Neural progenitor cell (in vitro differentiated cells): ENCODE data around the gene METRN. TPM values are rescaled to one million over a fixed set of nuclear protein-coding genes. Genes with fewer than 3 reads are reported as not detected.

ENCODE experiments used
- DNase-seq: peaks from one replicate; pipeline ENCODE4 v3.0.0-alpha.2; 2016; ENCODE audit warnings: low spot score
- H2AFZ ChIP-seq: fragments of 200-600 bp; sonication (generic); replicated peaks from 2 replicates; pipeline ENCODE4 v1.6.1; 2016; ENCODE audit warnings: antibody characterized with exemption
- H3F3A ChIP-seq: fragments of 200-600 bp; sonication (generic); 2 replicates; pipeline ENCODE4 v1.6.1; 2016; ENCODE audit warnings: antibody characterized with exemption, low read depth
- H3K27ac ChIP-seq: fragments of 200-600 bp; sonication (generic); 2 replicates; pipeline ENCODE4 v1.5.1; 2016; ENCODE audit warnings: mild to moderate bottlenecking
- H3K27me3 ChIP-seq: fragments of 200-600 bp; sonication (generic); 2 replicates; pipeline ENCODE4 v1.6.1; 2016; ENCODE audit warnings: mild to moderate bottlenecking, moderate library complexity
- H3K36me3 ChIP-seq: fragments of 200-600 bp; sonication (generic); 2 replicates; pipeline ENCODE4 v1.5.1; 2016
- H3K4me1 ChIP-seq: fragments of 200-600 bp; sonication (generic); 2 replicates; pipeline ENCODE4 v1.6.1; 2016; ENCODE audit warnings: mixed run types
- H3K4me2 ChIP-seq: fragments of 200-600 bp; sonication (generic); 2 replicates; pipeline ENCODE4 v1.6.1; 2016
- H3K4me3 ChIP-seq: fragments of 200-600 bp; sonication (generic); 2 replicates; pipeline ENCODE4 v1.5.1; 2016
- H3K79me2 ChIP-seq: fragments of 200-600 bp; sonication (generic); 2 replicates; pipeline ENCODE4 v1.6.1; 2016; ENCODE audit warnings: low read depth
- H3K9ac ChIP-seq: fragments of 200-600 bp; sonication (generic); 2 replicates; pipeline ENCODE4 v1.6.1; 2016
- H3K9me3 ChIP-seq: fragments of 200-600 bp; sonication (generic); 2 replicates; pipeline ENCODE4 v1.5.1; 2016; ENCODE audit warnings: low read depth
- H4K20me1 ChIP-seq: fragments of 200-600 bp; sonication (generic); 2 replicates; pipeline ENCODE4 v1.6.1; 2016; ENCODE audit warnings: low read depth
- H3K27ac Mint-ChIP-seq: 3 replicates; pipeline ENCODE4 v1.8.0; 2021; ENCODE audit warnings: mixed read lengths
- H3K27me3 Mint-ChIP-seq: 2 replicates; pipeline ENCODE4 v1.8.0; 2022; ENCODE audit warnings: low read depth, mild to moderate bottlenecking, inconsistent platforms, moderate library complexity, mixed read lengths; ENCODE audit not compliant: insufficient read depth
- H3K36me3 Mint-ChIP-seq: 3 replicates; pipeline ENCODE4 v1.8.0; 2021; ENCODE audit warnings: mixed read lengths
- H3K4me1 Mint-ChIP-seq: 3 replicates; pipeline ENCODE4 v1.8.0; 2021; ENCODE audit warnings: mixed read lengths
- H3K4me3 Mint-ChIP-seq: 3 replicates; pipeline ENCODE4 v1.8.0; 2021; ENCODE audit warnings: mild to moderate bottlenecking, moderate library complexity, mixed read lengths
- H3K9me3 Mint-ChIP-seq: 3 replicates; pipeline ENCODE4 v1.8.0; 2020; ENCODE audit warnings: mixed read lengths
- CTCF ChIP-seq: fragments of 200-600 bp; sonication (generic); IDR thresholded peaks from 2 replicates; pipeline ENCODE4 v1.5.1; 2017; ENCODE audit warnings: antibody characterized with exemption, mild to moderate bottlenecking
- EZH2 ChIP-seq: fragments of 200-600 bp; sonication (generic); IDR thresholded peaks from 2 replicates; pipeline ENCODE4 v1.6.1; 2017; ENCODE audit warnings: antibody characterized with exemption, mild to moderate bottlenecking, moderate library complexity
- EZH2phosphoT487 ChIP-seq: fragments of 200-600 bp; sonication (generic); IDR thresholded peaks from 2 replicates; pipeline ENCODE4 v1.6.1; 2017; ENCODE audit warnings: antibody characterized with exemption
- total RNA-seq: library from RNA; depleted of rRNA; stranded (reverse); fragments of >200 nt; gene quantifications from 2 replicates; pipeline ENCODE4 v1.2.3, GENCODE V29; 2015; ENCODE audit warnings: low replicate concordance

METRN gene
- total RNA-seq, 1 donor from 2014 or later = 24.3 TPM

- DNase-seq = peak; percentile 90
- Histone ChIP-seq H2AFZ (no peak overlapping the region), H3F3A (peaks cover 4% of the 10 kb centered on the region), H3K4me1 (no peaks in the 10 kb centered on the region), H3K4me2 (no peak overlapping the region), H3K27me3 (peaks cover 100% of the 10 kb centered on the region), H3K36me3 (no peaks in the 10 kb centered on the region), H3K79me2 (no peaks in the 10 kb centered on the region), H3K9ac (no peak overlapping the region), H3K27ac (no peak overlapping the region), H3K4me3 (no peak overlapping the region), H4K20me1 (peaks cover 62% of the 10 kb centered on the region), H3K9me3 (no peaks in the 10 kb centered on the region)
- H3K36me3 Mint-ChIP-seq = no peaks in the 10 kb centered on the region
- peaks cover 48% of the 10 kb centered on the region for H3K27me3 Mint-ChIP-seq
- H3K4me3 Mint-ChIP-seq = no peak overlapping the region
- no peaks in the 10 kb centered on the region for H3K9me3 Mint-ChIP-seq
- no peak overlapping the region for H3K27ac Mint-ChIP-seq
- TF ChIP-seq EZH2 = peak; percentile 96
- TF ChIP-seq CTCF = no peak
- TF ChIP-seq EZH2phosphoT487 = peak; percentile 97
- no peaks in the 10 kb centered on the region for H3K4me1 Mint-ChIP-seq
These were observed 14.0 kb upstream of the METRN start for GRCh38 chr16:700684-701584.

GRCh38 chr16:702341-702740 lies 12.6 kb upstream of the METRN start:
- Histone ChIP-seq H3F3A (peaks cover 13% of the 10 kb centered on the region), H3K4me1 (no peaks in the 10 kb centered on the region), H3K36me3 (no peaks in the 10 kb centered on the region), H3K27me3 (peaks cover 100% of the 10 kb centered on the region), H3K4me3 (no peak overlapping the region), H3K79me2 (no peaks in the 10 kb centered on the region), H2AFZ (no peak overlapping the region), H3K27ac (no peak overlapping the region), H4K20me1 (peaks cover 75% of the 10 kb centered on the region), H3K4me2 (no peak overlapping the region), H3K9ac (no peak overlapping the region), H3K9me3 (no peaks in the 10 kb centered on the region)
- H3K4me3 Mint-ChIP-seq = peak overlapping the region; percentile 44
- DNase-seq = no peak
- H3K36me3 Mint-ChIP-seq = no peaks in the 10 kb centered on the region
- no peaks in the 10 kb centered on the region for H3K4me1 Mint-ChIP-seq
- no peaks in the 10 kb centered on the region for H3K9me3 Mint-ChIP-seq
- peaks cover 48% of the 10 kb centered on the region for H3K27me3 Mint-ChIP-seq
- no peak overlapping the region for H3K27ac Mint-ChIP-seq
- no peak for TF ChIP-seq EZH2
- TF ChIP-seq CTCF = no peak
- no peak for TF ChIP-seq EZH2phosphoT487

- H3K36me3 ChIP-seq = no peaks in the 10 kb centered on the region
- Mint-ChIP-seq H3K9me3 (no peaks in the 10 kb centered on the region), H3K27me3 (peaks cover 57% of the 10 kb centered on the region), H3K36me3 (no peaks in the 10 kb centered on the region), H3K27ac (no peak overlapping the region), H3K4me3 (no peak overlapping the region), H3K4me1 (peaks cover 3% of the 10 kb centered on the region)
- no peak overlapping the region for H3K4me3 ChIP-seq
- no peaks in the 10 kb centered on the region for H3K4me1 ChIP-seq
- peaks cover 75% of the 10 kb centered on the region for H4K20me1 ChIP-seq
- peaks cover 13% of the 10 kb centered on the region for H3F3A ChIP-seq
- no peak overlapping the region for H3K4me2 ChIP-seq
- no peak overlapping the region for H3K9ac ChIP-seq
- no peaks in the 10 kb centered on the region for H3K79me2 ChIP-seq
- DNase-seq = no peak
- TF ChIP-seq EZH2 = no peak
- TF ChIP-seq EZH2phosphoT487 = no peak
- no peak for TF ChIP-seq CTCF
- H3K27me3 ChIP-seq = peaks cover 100% of the 10 kb centered on the region
- H3K9me3 ChIP-seq = no peaks in the 10 kb centered on the region
- H2AFZ ChIP-seq = no peak overlapping the region
- no peak overlapping the region for H3K27ac ChIP-seq
These were observed 11.5 kb upstream of the METRN start for GRCh38 chr16:703406-703805.
